Gastroesophageal sphincter (tissue), 3 donors: Measurements from ENCODE around the gene ORM2.

Experiments
- EP300 ChIP-seq: sonication (generic); formaldehyde crosslinking; IDR thresholded peaks from one replicate; pipeline ENCODE4 v1.6.1; 2017; ENCODE audit warnings: antibody characterized with exemption, mild to moderate bottlenecking
- POLR2A ChIP-seq, 2 donors: fragments of 450-650 bp; IDR thresholded peaks; one replicate each; pipeline ENCODE4 v1.6.1; 2017; ENCODE audit warnings: antibody characterized with exemption in 2 of 2, mild to moderate bottlenecking in 2 of 2, moderate library complexity in 1 of 2
- TF ChIP-seq, protein P1 (sequence below), 4 experiments: fragments of 200-600 bp in 2 of 4; fragments of 450-650 bp in 2 of 4; sonication (generic) in 1 of 4; IDR thresholded peaks; one replicate each; pipeline ENCODE4 v1.5.1; 2017 to 2019; ENCODE audit warnings: antibody characterized with exemption in 4 of 4, mild to moderate bottlenecking in 2 of 4, moderate library complexity in 2 of 4

DNA sequence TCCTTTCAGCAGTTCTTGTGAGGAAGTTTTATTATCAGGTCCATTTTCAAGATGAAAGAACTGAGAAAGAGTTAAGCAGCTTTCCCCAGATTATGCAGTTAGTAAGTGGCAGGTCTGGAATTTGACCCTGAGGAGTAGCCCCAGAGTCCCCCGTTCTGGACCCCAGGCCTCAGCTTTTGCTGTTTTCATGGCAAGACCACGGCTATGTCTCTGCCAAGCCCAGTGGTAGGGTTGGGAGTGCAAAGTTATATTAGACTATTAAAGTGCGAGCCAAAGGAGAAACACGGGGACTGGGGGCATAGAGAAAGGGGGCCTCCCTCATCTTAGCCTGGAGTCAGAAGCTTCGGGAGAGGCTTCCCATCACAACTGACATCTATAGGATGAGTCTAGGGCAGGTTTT is 26.1 kb upstream of the ORM2 start:
- TF ChIP-seq, protein P1, sequence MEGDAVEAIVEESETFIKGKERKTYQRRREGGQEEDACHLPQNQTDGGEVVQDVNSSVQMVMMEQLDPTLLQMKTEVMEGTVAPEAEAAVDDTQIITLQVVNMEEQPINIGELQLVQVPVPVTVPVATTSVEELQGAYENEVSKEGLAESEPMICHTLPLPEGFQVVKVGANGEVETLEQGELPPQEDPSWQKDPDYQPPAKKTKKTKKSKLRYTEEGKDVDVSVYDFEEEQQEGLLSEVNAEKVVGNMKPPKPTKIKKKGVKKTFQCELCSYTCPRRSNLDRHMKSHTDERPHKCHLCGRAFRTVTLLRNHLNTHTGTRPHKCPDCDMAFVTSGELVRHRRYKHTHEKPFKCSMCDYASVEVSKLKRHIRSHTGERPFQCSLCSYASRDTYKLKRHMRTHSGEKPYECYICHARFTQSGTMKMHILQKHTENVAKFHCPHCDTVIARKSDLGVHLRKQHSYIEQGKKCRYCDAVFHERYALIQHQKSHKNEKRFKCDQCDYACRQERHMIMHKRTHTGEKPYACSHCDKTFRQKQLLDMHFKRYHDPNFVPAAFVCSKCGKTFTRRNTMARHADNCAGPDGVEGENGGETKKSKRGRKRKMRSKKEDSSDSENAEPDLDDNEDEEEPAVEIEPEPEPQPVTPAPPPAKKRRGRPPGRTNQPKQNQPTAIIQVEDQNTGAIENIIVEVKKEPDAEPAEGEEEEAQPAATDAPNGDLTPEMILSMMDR (IDR thresholded peaks at IDR 0.05): no peak
- TF ChIP-seq POLR2A (IDR thresholded peaks at IDR 0.05) (no peak), EP300 (no peak)
